GM23248 (cell line): ENCODE results near the gene FAM89A. TPM values are rescaled to one million over a fixed set of nuclear protein-coding genes. Genes with fewer than 3 reads are reported as not detected.

Experiments
- DNase-seq: peaks from one replicate; pipeline ENCODE4 v3.0.0-alpha.2; 2015
- H2AFZ ChIP-seq: fragments of 200-600 bp; sonication (generic); 2 replicates; pipeline ENCODE4 v1.6.1; 2016; ENCODE audit warnings: antibody characterized with exemption
- H3F3A ChIP-seq: fragments of 200-600 bp; sonication (generic); 2 replicates; pipeline ENCODE4 v1.6.1; 2016; ENCODE audit warnings: mild to moderate bottlenecking, antibody characterized with exemption, mixed run types; ENCODE audit not compliant: insufficient read depth
- H3K27ac ChIP-seq: fragments of 200-600 bp; sonication (generic); 2 replicates; pipeline ENCODE4 v1.5.1; 2016; ENCODE audit warnings: mild to moderate bottlenecking
- H3K27me3 ChIP-seq: fragments of 200-600 bp; sonication (generic); replicated peaks from 2 replicates; pipeline ENCODE4 v1.6.1; 2016; ENCODE audit warnings: mild to moderate bottlenecking; ENCODE audit not compliant: insufficient read depth
- H3K36me3 ChIP-seq: fragments of 200-600 bp; sonication (generic); 2 replicates; pipeline ENCODE4 v1.6.1; 2016; ENCODE audit warnings: low read depth, mild to moderate bottlenecking
- H3K4me1 ChIP-seq: fragments of 200-600 bp; sonication (generic); 2 replicates; pipeline ENCODE4 v1.6.1; 2016; ENCODE audit warnings: mild to moderate bottlenecking; ENCODE audit not compliant: insufficient read depth
- H3K4me2 ChIP-seq: fragments of 200-600 bp; sonication (generic); one replicate; pipeline ENCODE4 v1.6.1; 2016; ENCODE audit warnings: mild to moderate bottlenecking; ENCODE audit not compliant: unreplicated experiment
- H3K4me3 ChIP-seq: fragments of 200-600 bp; sonication (generic); 2 replicates; pipeline ENCODE4 v1.5.1; 2016; ENCODE audit warnings: mild to moderate bottlenecking
- H3K79me2 ChIP-seq: fragments of 200-600 bp; sonication (generic); 2 replicates; pipeline ENCODE4 v1.6.1; 2016; ENCODE audit warnings: mild to moderate bottlenecking; ENCODE audit not compliant: insufficient read depth
- H3K9ac ChIP-seq: fragments of 200-600 bp; sonication (generic); 2 replicates; pipeline ENCODE4 v1.6.1; 2016; ENCODE audit warnings: mild to moderate bottlenecking
- H3K9me2 ChIP-seq: fragments of 200-600 bp; sonication (generic); 2 replicates; pipeline ENCODE4 v1.6.1; 2016; ENCODE audit warnings: mixed run types, mild to moderate bottlenecking, moderate library complexity; ENCODE audit not compliant: insufficient read depth
- H3K9me3 ChIP-seq: fragments of 200-600 bp; sonication (generic); one replicate; pipeline ENCODE4 v1.6.1; 2017; ENCODE audit warnings: low read depth
- H4K20me1 ChIP-seq: fragments of 200-600 bp; sonication (generic); 2 replicates; pipeline ENCODE4 v1.6.0; 2016; ENCODE audit not compliant: insufficient read depth
- EZH2 ChIP-seq: fragments of 200-600 bp; sonication (generic); IDR thresholded peaks from 2 replicates; pipeline ENCODE4 v1.6.1; 2018; ENCODE audit warnings: antibody characterized with exemption, mild to moderate bottlenecking; ENCODE audit not compliant: insufficient read depth, poor library complexity, severe bottlenecking
- EZH2phosphoT487 ChIP-seq: fragments of 200-600 bp; sonication (generic); IDR thresholded peaks from 2 replicates; pipeline ENCODE4 v1.6.1; 2018; ENCODE audit warnings: antibody characterized with exemption, moderate library complexity, mild to moderate bottlenecking, low read depth; ENCODE audit not compliant: insufficient read depth
- WGBS, 2 experiments: methylation state at CpG; one replicate each; pipeline ENCODE4 v1.1.6; 2015 to 2017; ENCODE audit warnings: low lambda C conversion rate in 2 of 2, low coverage in 1 of 2; ENCODE audit errors: missing lambda C conversion rate in 2 of 2; 5-methylcytosine and 5-hydroxymethylcytosine counted together
- in situ Hi-C: fragments of 300-500 bp; cut with MboI; formaldehyde crosslinking; loops from 2 replicates; pipeline ENCODE4 v1.15.0; 2020
- polyA plus RNA-seq: library from polyadenylated mRNA; unstranded; fragments of >200 nt; fragmentation: Nextera tagmentation; extraction: Ambion mirVana; gene quantifications from 2 replicates; pipeline ENCODE4 v1.2.1, GENCODE V29; 2016
- total RNA-seq: library from RNA; depleted of rRNA; stranded (reverse); fragments of >200 nt; shearing (Covaris generic); gene quantifications from 2 replicates; pipeline ENCODE4 v1.2.3, GENCODE V29; 2014

Gene FAM89A
- total and polyA plus RNA-seq, 2 experiments from 2014 or later, result 3.1 to 6.3 TPM

- Histone ChIP-seq H3K27ac (no peak overlapping the region), H3F3A (no peaks in the 10 kb centered on the region), H3K9ac (no peak overlapping the region), H3K4me3 (no peak overlapping the region), H2AFZ (no peak overlapping the region), H4K20me1 (no peaks in the 10 kb centered on the region), H3K79me2 (no peaks in the 10 kb centered on the region), H3K9me2 (no peaks in the 10 kb centered on the region), H3K4me1 (no peaks in the 10 kb centered on the region), H3K9me3 (no peaks in the 10 kb centered on the region), H3K4me2 (no peak overlapping the region), H3K36me3 (peaks cover 34% of the 10 kb centered on the region), H3K27me3 (no peaks in the 10 kb centered on the region)
- TF ChIP-seq EZH2phosphoT487, result no peak
- TF ChIP-seq EZH2, result no peak
- DNase-seq, result no peak
- in situ Hi-C loops, result no loop called here
Observed at GRCh38 chr1:231001892-231002291, 38.2 kb downstream of the FAM89A start.

DNA sequence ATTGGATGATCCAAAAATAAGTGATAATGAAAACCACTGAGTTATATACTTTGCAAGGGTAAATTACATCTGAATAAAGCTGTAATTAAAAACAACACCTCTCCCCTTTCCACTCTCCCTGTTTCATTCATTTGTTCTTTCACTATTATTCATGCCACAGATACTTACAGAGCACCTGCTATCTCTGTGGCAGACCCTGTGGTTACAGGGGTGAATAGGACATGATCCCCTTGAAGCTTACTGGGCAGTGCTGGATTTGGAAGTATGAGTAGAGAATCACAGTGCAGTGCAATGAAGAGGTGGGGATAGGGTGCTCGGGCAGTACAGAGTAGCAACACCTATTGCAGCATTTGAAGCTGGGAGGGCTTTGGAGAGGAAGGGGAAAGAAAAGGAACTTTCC lies 39.4 kb downstream of the FAM89A start:
- Histone ChIP-seq H3K9me3 (no peaks in the 10 kb centered on the region), H3K4me3 (no peak overlapping the region), H4K20me1 (no peaks in the 10 kb centered on the region), H3K9me2 (no peaks in the 10 kb centered on the region), H3K4me1 (no peaks in the 10 kb centered on the region), H3K79me2 (no peaks in the 10 kb centered on the region), H3K27ac (no peak overlapping the region), H3K27me3 (no peaks in the 10 kb centered on the region), H2AFZ (no peak overlapping the region), H3K9ac (no peak overlapping the region), H3K4me2 (no peak overlapping the region), H3F3A (no peaks in the 10 kb centered on the region), H3K36me3 (peaks cover 39% of the 10 kb centered on the region)
- TF ChIP-seq EZH2phosphoT487, result no peak
- TF ChIP-seq EZH2, result no peak
- WGBS, 2 experiments, result 92 to 100% methylated on average over 1 of the region's 1 CpG
- DNase-seq, result no peak
- in situ Hi-C loops, result no loop called here

DNA sequence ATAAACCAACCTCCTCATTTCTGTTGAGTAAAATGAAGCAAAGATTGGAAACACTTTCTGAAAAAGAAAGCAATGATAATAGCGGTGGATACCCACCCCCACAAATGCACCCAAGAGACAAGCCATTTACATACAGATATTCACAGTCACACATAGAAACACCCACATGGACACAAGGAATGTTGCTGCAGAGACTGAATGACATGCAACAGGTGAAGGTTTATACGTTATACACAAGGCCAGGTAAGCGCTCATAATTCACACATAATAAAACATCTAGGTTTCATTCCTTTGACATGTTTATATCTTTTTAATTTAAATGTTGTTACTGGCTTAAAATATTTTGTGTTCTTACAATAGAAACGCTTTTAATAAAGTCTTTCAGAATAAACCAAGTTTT lies 39.9 kb downstream of the FAM89A start:
- no peaks in the 10 kb centered on the region for H3K9me3 ChIP-seq
- H3K27ac ChIP-seq, result no peak overlapping the region
- H2AFZ ChIP-seq, result no peak overlapping the region
- H3K36me3 ChIP-seq, result peaks cover 39% of the 10 kb centered on the region
- no peak for TF ChIP-seq EZH2
- no peak for TF ChIP-seq EZH2phosphoT487
- no peak overlapping the region for H3K4me3 ChIP-seq
- H4K20me1 ChIP-seq, result no peaks in the 10 kb centered on the region
- H3F3A ChIP-seq, result no peaks in the 10 kb centered on the region
- no peak overlapping the region for H3K9ac ChIP-seq
- no peaks in the 10 kb centered on the region for H3K4me1 ChIP-seq
- H3K9me2 ChIP-seq, result no peaks in the 10 kb centered on the region
- H3K79me2 ChIP-seq, result no peaks in the 10 kb centered on the region
- no peak overlapping the region for H3K4me2 ChIP-seq
- in situ Hi-C loops, result no loop called here
- no peak for DNase-seq
- WGBS, 2 experiments, result 88 to 93% methylated on average over 4 of the region's 4 CpGs
- H3K27me3 ChIP-seq, result no peaks in the 10 kb centered on the region

GRCh38 chr1:230994860-230995259 lies 45.2 kb downstream of the FAM89A start:
- 94 to 96% methylated on average over 1 of the region's 1 CpG for WGBS, 2 experiments
- no peaks in the 10 kb centered on the region for H3K27me3 ChIP-seq
- H3K9ac ChIP-seq, result no peak overlapping the region
- H4K20me1 ChIP-seq, result no peaks in the 10 kb centered on the region
- no peak for DNase-seq
- H3K27ac ChIP-seq, result no peak overlapping the region
- no peaks in the 10 kb centered on the region for H3K9me3 ChIP-seq
- TF ChIP-seq EZH2phosphoT487 (no peak), EZH2 (no peak)
- H3K4me3 ChIP-seq, result no peak overlapping the region
- H3K9me2 ChIP-seq, result no peaks in the 10 kb centered on the region
- no peaks in the 10 kb centered on the region for H3K4me1 ChIP-seq
- no peak overlapping the region for H2AFZ ChIP-seq
- in situ Hi-C loops, result no loop called here
- H3K4me2 ChIP-seq, result no peak overlapping the region
- no peaks in the 10 kb centered on the region for H3F3A ChIP-seq
- no peaks in the 10 kb centered on the region for H3K79me2 ChIP-seq
- H3K36me3 ChIP-seq, result peaks cover 29% of the 10 kb centered on the region
